Endodermal cell (in vitro differentiated cells): ENCODE data around the gene AIG1. TPM values are rescaled to one million over a fixed set of nuclear protein-coding genes. Genes with fewer than 3 reads are reported as not detected.

Source experiments
- DNase-seq: peaks from one replicate; pipeline ENCODE4 v3.0.0-alpha.2; 2017
- H3K27ac ChIP-seq: 2 replicates; pipeline ENCODE4 v1.5.1; 2013; ENCODE audit warnings: mild to moderate bottlenecking, low read depth, low read length, moderate library complexity
- H3K27me3 ChIP-seq: 2 replicates; pipeline ENCODE4 v1.6.1; 2013; ENCODE audit warnings: mild to moderate bottlenecking, low read length, moderate library complexity; ENCODE audit not compliant: insufficient read depth, control insufficient read depth, poor library complexity, severe bottlenecking
- H3K36me3 ChIP-seq: 2 replicates; pipeline ENCODE4 v1.7.0; 2013; ENCODE audit warnings: mild to moderate bottlenecking, low read length, moderate library complexity; ENCODE audit not compliant: control insufficient read depth, insufficient read depth
- H3K4me1 ChIP-seq: one replicate; pipeline ENCODE4 v1.7.0; 2013; ENCODE audit warnings: low read length; ENCODE audit not compliant: control insufficient read depth, insufficient read depth
- H3K4me3 ChIP-seq: 2 replicates; pipeline ENCODE4 v1.5.1; 2013; ENCODE audit warnings: mild to moderate bottlenecking, low read length, moderate library complexity
- H3K9ac ChIP-seq: 2 replicates; pipeline ENCODE4 v1.6.1; 2013; ENCODE audit warnings: mild to moderate bottlenecking, low read length, moderate library complexity; ENCODE audit not compliant: poor library complexity, severe bottlenecking; ENCODE audit errors: extremely low read depth
- H3K9me3 ChIP-seq: 2 replicates; pipeline ENCODE4 v1.6.1; 2013; ENCODE audit warnings: mild to moderate bottlenecking, low read length, moderate library complexity; ENCODE audit not compliant: control insufficient read depth
- H3K27ac Mint-ChIP-seq: 2 replicates; pipeline ENCODE4 v1.8.0; 2020; ENCODE audit warnings: mixed read lengths
- H3K27me3 Mint-ChIP-seq: 2 replicates; pipeline ENCODE4 v1.8.0; 2021; ENCODE audit warnings: mild to moderate bottlenecking, mixed read lengths; ENCODE audit not compliant: insufficient read depth
- H3K36me3 Mint-ChIP-seq: 2 replicates; pipeline ENCODE4 v1.8.0; 2020; ENCODE audit warnings: low read depth, mixed read lengths
- H3K4me1 Mint-ChIP-seq: 2 replicates; pipeline ENCODE4 v1.8.0; 2020; ENCODE audit warnings: mixed read lengths
- H3K4me3 Mint-ChIP-seq: 2 replicates; pipeline ENCODE4 v1.8.0; 2020; ENCODE audit warnings: mild to moderate bottlenecking, moderate library complexity, mixed read lengths
- H3K9me3 Mint-ChIP-seq: 2 replicates; pipeline ENCODE4 v1.8.0; 2020; ENCODE audit warnings: mild to moderate bottlenecking, mixed read lengths
- CTCF ChIP-seq: fragments of 200-600 bp; sonication (generic); conservative IDR thresholded peaks from 2 replicates; pipeline ENCODE4 v1.5.0; 2021; ENCODE audit warnings: antibody characterized with exemption, mild to moderate bottlenecking
- WGBS, 2 experiments: methylation state at CpG; one replicate each; pipeline versions ENCODE4 v1.1.5 to v1.1.7; 2013; ENCODE audit warnings: missing lambda C conversion rate in 2 of 2, mixed read lengths in 1 of 2; ENCODE audit not compliant: insufficient coverage in 1 of 2, insufficient read length in 1 of 2; 5-methylcytosine and 5-hydroxymethylcytosine counted together
- total RNA-seq, 2 donors: library from RNA; stranded (reverse); fragmentation: NEBNext Ultra II Directional in 1 of 2; extraction: Animal tissue kit (Norgen Biotek cat#: 25700) in 1 of 2; gene quantifications; 2 replicates in 1 of 2; 3 replicates in 1 of 2; pipeline ENCODE4 v1.2.1, GENCODE V29; 2021

The AIG1 gene
- total RNA-seq, 2 donors from 2014 or later: 23.0 to 25.2 TPM

- Mint-ChIP-seq H3K27me3 (no peaks in the 10 kb centered on the region), H3K4me3 (no peak overlapping the region), H3K36me3 (no peaks in the 10 kb centered on the region), H3K27ac (no peak overlapping the region), H3K9me3 (no peaks in the 10 kb centered on the region), H3K4me1 (no peaks in the 10 kb centered on the region)
- no peaks in the 10 kb centered on the region for H3K9me3 ChIP-seq
- no peak overlapping the region for H3K27ac ChIP-seq
- TF ChIP-seq CTCF: no peak
- no peak overlapping the region for H3K9ac ChIP-seq
- no peak overlapping the region for H3K4me3 ChIP-seq
- no peaks in the 10 kb centered on the region for H3K4me1 ChIP-seq
- H3K36me3 ChIP-seq: no peaks in the 10 kb centered on the region
- DNase-seq: no peak
- no peaks in the 10 kb centered on the region for H3K27me3 ChIP-seq
Observed at GRCh38 chr6:143183666-143184065, 123.0 kb downstream of the AIG1 start.

- no peak overlapping the region for H3K9ac ChIP-seq
- no peak overlapping the region for H3K27ac ChIP-seq
- H3K4me1 Mint-ChIP-seq: no peaks in the 10 kb centered on the region
- no peaks in the 10 kb centered on the region for H3K9me3 Mint-ChIP-seq
- H3K27me3 Mint-ChIP-seq: no peaks in the 10 kb centered on the region
- H3K27ac Mint-ChIP-seq: no peak overlapping the region
- TF ChIP-seq CTCF: no peak
- H3K9me3 ChIP-seq: no peaks in the 10 kb centered on the region
- no peaks in the 10 kb centered on the region for H3K36me3 Mint-ChIP-seq
- WGBS, 2 experiments: 86 to 100% methylated on average over 1 to 2 of the region's 2 CpGs
- no peaks in the 10 kb centered on the region for H3K27me3 ChIP-seq
- DNase-seq: no peak
- H3K4me3 ChIP-seq: no peak overlapping the region
- H3K4me3 Mint-ChIP-seq: no peak overlapping the region
- no peaks in the 10 kb centered on the region for H3K4me1 ChIP-seq
- no peaks in the 10 kb centered on the region for H3K36me3 ChIP-seq
Observed at GRCh38 chr6:143185288-143185687, 124.6 kb downstream of the AIG1 start.

GRCh38 chr6:143187238-143187923 is 126.7 kb downstream of the AIG1 start:
- H3K4me3 ChIP-seq: no peak overlapping the region
- TF ChIP-seq CTCF: no peak
- Mint-ChIP-seq H3K27me3 (no peaks in the 10 kb centered on the region), H3K27ac (no peak overlapping the region), H3K4me3 (no peak overlapping the region), H3K9me3 (no peaks in the 10 kb centered on the region), H3K4me1 (no peaks in the 10 kb centered on the region), H3K36me3 (no peaks in the 10 kb centered on the region)
- H3K4me1 ChIP-seq: no peaks in the 10 kb centered on the region
- H3K27ac ChIP-seq: no peak overlapping the region
- 91 to 93% methylated on average over 8 of the region's 8 CpGs for WGBS, 2 experiments
- DNase-seq: no peak
- no peaks in the 10 kb centered on the region for H3K36me3 ChIP-seq
- H3K9ac ChIP-seq: no peak overlapping the region
- no peaks in the 10 kb centered on the region for H3K27me3 ChIP-seq
- H3K9me3 ChIP-seq: no peaks in the 10 kb centered on the region
